RWPE1 (cell line): ENCODE measurements around the gene INHA.

Experiments used
- CTCF ChIA-PET: fragments of 350-600 bp; sonication (Branson Sonifier 250); formaldehyde crosslinking; extraction: SDS; loops from one replicate; lab custom pipeline; 2021; lab: Yijun Ruan, JAX
- POLR2A ChIA-PET: fragments of 400-600 bp; formaldehyde crosslinking; extraction: SDS; loops from one replicate; lab custom pipeline; 2020; ENCODE audit warnings: antibody characterized with exemption; ENCODE audit not compliant: low non-redundant PET; lab: Yijun Ruan, JAX
- DNase-seq: peaks from one replicate; pipeline ENCODE4 v3.0.0; 2012; ENCODE audit warnings: low spot score
- H3K27ac ChIP-seq: fragments of 450-650 bp; 2 replicates; pipeline ENCODE4 v1.5.1; 2017
- CTCF ChIP-seq: fragments of 450-650 bp; conservative IDR thresholded peaks from 2 replicates; pipeline ENCODE4 v1.5.1; 2017; ENCODE audit warnings: low read depth, mild to moderate bottlenecking

INHA gene

GRCh38 chr2:219615894-219616293, 43.8 kb downstream of the INHA start:
- POLR2A ChIA-PET = no interaction called here

GRCh38 chr2:219616550-219616949, 44.4 kb downstream of the INHA start:
- ChIA-PET CTCF (interaction anchor here (0.6 kb wide), 1 partner anchor 17 kb away, joined by 4 read pairs; no protein-coding TSS in a partner anchor), POLR2A (no interaction called here)
- no peak for TF ChIP-seq CTCF
- H3K27ac ChIP-seq = no peak overlapping the region
- no peak for DNase-seq

More at GRCh38 chr2:219615894-219616293, 43.8 kb downstream of the INHA start:
- H3K27ac ChIP-seq = no peak overlapping the region
- CTCF ChIA-PET = interaction anchor here (0.6 kb wide), 1 partner anchor 18 kb away, joined by 4 read pairs; no protein-coding TSS in a partner anchor
- TF ChIP-seq CTCF = no peak
- no peak for DNase-seq

GRCh38 chr2:219618733-219619122, 46.6 kb downstream of the INHA start:
- DNase-seq = no peak
- TF ChIP-seq CTCF = no peak
- CTCF ChIA-PET = no interaction called here
- POLR2A ChIA-PET = no interaction called here
- no peak overlapping the region for H3K27ac ChIP-seq

GRCh38 chr2:219619235-219619634, 47.1 kb downstream of the INHA start:
- ChIA-PET POLR2A (no interaction called here), CTCF (interaction anchor here (0.5 kb wide), 1 partner anchor 71 kb away, joined by 3 read pairs; no protein-coding TSS in a partner anchor)
- DNase-seq = no peak
- TF ChIP-seq CTCF = no peak
- H3K27ac ChIP-seq = no peak overlapping the region

- no peak overlapping the region for H3K27ac ChIP-seq
- no peak for TF ChIP-seq CTCF
- POLR2A ChIA-PET = no interaction called here
- CTCF ChIA-PET = interaction anchor here (0.6 kb wide), 1 partner anchor 18 kb away, joined by 4 read pairs; no protein-coding TSS in a partner anchor
- no peak for DNase-seq
These were observed 48.4 kb downstream of the INHA start for GRCh38 chr2:219620546-219620945.

- DNase-seq = no peak
- POLR2A ChIA-PET = no interaction called here
- no peak for TF ChIP-seq CTCF
- no peak overlapping the region for H3K27ac ChIP-seq
- CTCF ChIA-PET = no interaction called here
These were observed 49.8 kb downstream of the INHA start for GRCh38 chr2:219621935-219622334.
